ENCODE measurements around the gene IQGAP1. TPM values are rescaled to one million over a fixed set of nuclear protein-coding genes. Genes with fewer than 3 reads are reported as not detected.

The IQGAP1 gene
- total and polyA plus RNA-seq, 7 donors: 31.1 to 72.2 (median 44.1) TPM

- intact Hi-C loops (cut with DNase I): loop anchor here in 1 of 2 donors (5.0 kb wide), 1 partner anchor 67 kb away; no protein-coding TSS in a partner anchor
- TF ChIP-seq, protein P1, sequence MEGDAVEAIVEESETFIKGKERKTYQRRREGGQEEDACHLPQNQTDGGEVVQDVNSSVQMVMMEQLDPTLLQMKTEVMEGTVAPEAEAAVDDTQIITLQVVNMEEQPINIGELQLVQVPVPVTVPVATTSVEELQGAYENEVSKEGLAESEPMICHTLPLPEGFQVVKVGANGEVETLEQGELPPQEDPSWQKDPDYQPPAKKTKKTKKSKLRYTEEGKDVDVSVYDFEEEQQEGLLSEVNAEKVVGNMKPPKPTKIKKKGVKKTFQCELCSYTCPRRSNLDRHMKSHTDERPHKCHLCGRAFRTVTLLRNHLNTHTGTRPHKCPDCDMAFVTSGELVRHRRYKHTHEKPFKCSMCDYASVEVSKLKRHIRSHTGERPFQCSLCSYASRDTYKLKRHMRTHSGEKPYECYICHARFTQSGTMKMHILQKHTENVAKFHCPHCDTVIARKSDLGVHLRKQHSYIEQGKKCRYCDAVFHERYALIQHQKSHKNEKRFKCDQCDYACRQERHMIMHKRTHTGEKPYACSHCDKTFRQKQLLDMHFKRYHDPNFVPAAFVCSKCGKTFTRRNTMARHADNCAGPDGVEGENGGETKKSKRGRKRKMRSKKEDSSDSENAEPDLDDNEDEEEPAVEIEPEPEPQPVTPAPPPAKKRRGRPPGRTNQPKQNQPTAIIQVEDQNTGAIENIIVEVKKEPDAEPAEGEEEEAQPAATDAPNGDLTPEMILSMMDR (IDR thresholded peaks at IDR 0.05): no peak
- Histone ChIP-seq H3K4me3 (peak overlapping the region; percentile 1), H3K4me1 (peaks cover 95% of the 10 kb centered on the region), H3K9me3 (no peaks in the 10 kb centered on the region), H3K27me3 (ENCODE audit: insufficient read depth in 3 of 3, low read length in 2 of 3) (no peaks in the 10 kb centered on the region), H3K27ac (peak overlapping the region; percentile 96), H3K36me3 (ENCODE audit: insufficient read depth in 1 of 2, low read depth in 1 of 2) (peaks cover 4 to 17% of the 10 kb centered on the region in 2 donors)
- DNase-seq (no peak), ATAC-seq (no peak)
- WGBS, 3 donors: 94 to 97% (median 96%) methylated on average over 12 of the region's 12 CpGs
Observed at GRCh38 chr15:90394748-90395442, 6.9 kb downstream of the IQGAP1 start.

DNA sequence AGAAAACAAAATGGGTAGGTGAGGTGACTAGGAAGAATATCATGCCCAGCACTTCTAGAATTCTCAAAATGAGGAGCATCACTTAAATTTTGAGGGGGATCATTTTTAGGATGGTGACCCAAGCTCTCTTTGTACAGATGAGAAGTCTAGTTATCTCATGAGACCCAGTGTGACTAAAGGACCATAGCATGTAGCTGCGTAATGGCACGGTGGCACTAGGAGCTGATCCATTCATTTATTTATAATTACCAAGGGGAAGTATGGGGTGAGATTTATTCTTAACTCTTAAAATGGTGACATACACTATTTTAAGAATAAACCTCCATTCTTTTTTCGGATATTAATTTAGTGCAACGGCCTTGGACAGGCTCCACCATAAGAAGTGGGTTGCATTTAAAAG, 8.3 kb downstream of the IQGAP1 start:
- Histone ChIP-seq H3K4me3 (peak overlapping the region; percentile 28), H3K27me3 (ENCODE audit: insufficient read depth in 3 of 3, low read length in 2 of 3) (no peaks in the 10 kb centered on the region), H3K36me3 (ENCODE audit: insufficient read depth in 1 of 2, low read depth in 1 of 2) (peaks cover 0 to 7% of the 10 kb centered on the region in 2 donors), H3K9me3 (no peaks in the 10 kb centered on the region), H3K27ac (peak overlapping the region; percentile 96), H3K4me1 (peaks cover 90% of the 10 kb centered on the region)
- DNase-seq (no peak), ATAC-seq (peak; percentile 40 to 76 (median 68))
- TF ChIP-seq, protein P1 (IDR thresholded peaks at IDR 0.05): no peak
- intact Hi-C loops (cut with DNase I): no loop called here
- WGBS, 3 donors: 24 to 39% (median 30%) methylated on average over 4 of the region's 4 CpGs

DNA sequence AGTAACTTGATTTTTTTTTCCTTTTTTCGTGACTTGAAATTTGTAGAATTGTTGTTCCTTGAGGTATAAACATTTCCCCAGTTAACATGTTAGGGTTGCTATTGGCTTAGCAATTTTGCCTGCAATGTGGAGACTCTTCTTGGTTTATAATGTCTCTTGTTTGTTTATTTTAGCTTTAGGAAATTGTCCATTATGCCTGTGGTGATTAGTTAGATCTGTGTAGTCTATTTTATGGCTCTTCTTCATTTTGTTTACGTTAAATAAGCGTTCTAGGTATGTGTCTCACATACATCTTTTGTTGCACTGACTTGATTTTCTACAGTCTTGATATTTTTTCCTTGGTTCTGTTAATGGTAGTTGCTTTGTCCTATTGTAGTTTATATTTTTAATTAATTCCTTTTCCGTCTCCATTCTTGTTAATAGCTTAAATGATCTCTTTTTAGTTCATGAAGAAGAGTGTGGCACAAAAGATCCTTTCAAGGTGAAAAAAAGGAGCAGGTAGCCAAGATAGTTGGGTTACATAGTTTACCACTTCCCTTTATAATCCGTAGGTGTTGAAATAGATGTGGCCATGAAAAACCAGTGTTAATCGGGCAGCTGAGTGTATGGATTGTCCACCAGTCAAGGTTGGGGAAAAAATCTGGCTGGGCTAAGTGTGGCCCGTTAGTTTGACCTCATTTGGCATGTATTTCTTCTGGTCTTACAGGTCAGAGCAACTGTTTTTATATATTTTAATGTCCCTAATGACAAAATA, 12.1 kb downstream of the IQGAP1 start:
- Histone ChIP-seq H3K36me3 (ENCODE audit: insufficient read depth in 1 of 2, low read depth in 1 of 2) (no peaks in the 10 kb centered on the region), H3K27ac (peak overlapping the region; percentile 86), H3K9me3 (no peaks in the 10 kb centered on the region), H3K4me1 (peaks cover 90% of the 10 kb centered on the region), H3K4me3 (peak overlapping the region; percentile 38), H3K27me3 (ENCODE audit: insufficient read depth in 3 of 3, low read length in 2 of 3) (no peaks in the 10 kb centered on the region)
- ATAC-seq: peak; percentile 30 to 52 (median 44)
- no peak for DNase-seq
- TF ChIP-seq, protein P1 (IDR thresholded peaks at IDR 0.05): no peak
- 52 to 57% (median 53%) methylated on average over 7 of the region's 7 CpGs for WGBS, 3 donors
- intact Hi-C loops (cut with DNase I): no loop called here

GRCh38 chr15:90400759-90401314, 12.8 kb downstream of the IQGAP1 start:
- DNase-seq: peak; percentile 55 to 75
- 7 to 11% (median 8%) methylated on average over 7 of the region's 7 CpGs for WGBS, 3 donors
- ATAC-seq: peak; percentile 89 to 93 (median 90)
- Histone ChIP-seq H3K27ac (peak overlapping the region; percentile 86), H3K27me3 (ENCODE audit: insufficient read depth in 3 of 3, low read length in 2 of 3) (no peaks in the 10 kb centered on the region), H3K4me3 (peak overlapping the region; percentile 38), H3K4me1 (peaks cover 90% of the 10 kb centered on the region), H3K36me3 (ENCODE audit: insufficient read depth in 1 of 2, low read depth in 1 of 2) (no peaks in the 10 kb centered on the region), H3K9me3 (no peaks in the 10 kb centered on the region)
- intact Hi-C loops (cut with DNase I): no loop called here
- TF ChIP-seq, protein P1 (IDR thresholded peaks at IDR 0.05): no peak

Data from psoas muscle (tissue), 8 donors.